Nephron (organoid): ENCODE results near the gene SUSD5.

Source experiments
- H3K27ac Mint-ChIP-seq, 3 experiments: 2 replicates each; pipeline ENCODE4 v1.8.0; 2020; ENCODE audit warnings: mixed read lengths in 3 of 3, mild to moderate bottlenecking in 2 of 3, moderate library complexity in 1 of 3
- H3K27me3 Mint-ChIP-seq: 2 replicates; pipeline ENCODE4 v1.8.0; 2021; ENCODE audit warnings: low read depth, mild to moderate bottlenecking, moderate library complexity, mixed read lengths
- H3K36me3 Mint-ChIP-seq: 2 replicates; pipeline ENCODE4 v1.8.0; 2020; ENCODE audit warnings: low read depth, mixed read lengths
- H3K4me1 Mint-ChIP-seq: 2 replicates; pipeline ENCODE4 v1.8.0; 2020; ENCODE audit warnings: mixed read lengths
- H3K4me3 Mint-ChIP-seq, 3 experiments: 2 replicates each; pipeline ENCODE4 v1.8.0; 2020; ENCODE audit warnings: mild to moderate bottlenecking in 3 of 3, mixed read lengths in 3 of 3, moderate library complexity in 2 of 3
- H3K9me3 Mint-ChIP-seq: 2 replicates; pipeline ENCODE4 v1.8.0; 2020; ENCODE audit warnings: mixed read lengths
- TF ChIP-seq, protein P1 (sequence below), 3 experiments: fragments of 200-600 bp; sonication (generic); IDR thresholded peaks; one replicate each; pipeline ENCODE4 v1.5.0; 2021; ENCODE audit warnings: antibody characterized with exemption in 3 of 3; ENCODE audit not compliant: unreplicated experiment in 3 of 3

The SUSD5 gene

DNA sequence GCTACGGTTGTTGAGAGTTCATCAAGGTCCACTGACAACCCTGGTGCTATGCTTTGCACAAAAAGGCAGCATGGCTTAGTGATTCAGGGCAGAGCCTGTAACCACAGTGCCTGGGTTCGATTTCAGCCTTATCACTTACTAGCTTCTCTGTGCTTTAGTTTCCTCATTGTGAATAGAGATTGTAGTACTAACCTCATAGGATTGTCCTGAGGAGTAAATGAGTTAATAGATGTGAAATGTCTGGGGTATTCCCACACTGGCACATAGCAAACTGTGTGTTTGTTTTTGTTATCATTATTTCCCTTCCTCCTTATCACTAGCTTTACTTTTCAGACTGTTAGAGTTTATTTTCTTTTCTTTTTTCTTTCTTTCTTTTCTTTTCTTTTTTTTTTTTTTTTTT is 88.5 kb downstream of the SUSD5 start:
- H3K9me3 Mint-ChIP-seq, result no peaks in the 10 kb centered on the region
- no peaks in the 10 kb centered on the region for H3K27me3 Mint-ChIP-seq
- no peaks in the 10 kb centered on the region for H3K4me1 Mint-ChIP-seq
- no peak overlapping the region for H3K27ac Mint-ChIP-seq
- TF ChIP-seq, protein P1, sequence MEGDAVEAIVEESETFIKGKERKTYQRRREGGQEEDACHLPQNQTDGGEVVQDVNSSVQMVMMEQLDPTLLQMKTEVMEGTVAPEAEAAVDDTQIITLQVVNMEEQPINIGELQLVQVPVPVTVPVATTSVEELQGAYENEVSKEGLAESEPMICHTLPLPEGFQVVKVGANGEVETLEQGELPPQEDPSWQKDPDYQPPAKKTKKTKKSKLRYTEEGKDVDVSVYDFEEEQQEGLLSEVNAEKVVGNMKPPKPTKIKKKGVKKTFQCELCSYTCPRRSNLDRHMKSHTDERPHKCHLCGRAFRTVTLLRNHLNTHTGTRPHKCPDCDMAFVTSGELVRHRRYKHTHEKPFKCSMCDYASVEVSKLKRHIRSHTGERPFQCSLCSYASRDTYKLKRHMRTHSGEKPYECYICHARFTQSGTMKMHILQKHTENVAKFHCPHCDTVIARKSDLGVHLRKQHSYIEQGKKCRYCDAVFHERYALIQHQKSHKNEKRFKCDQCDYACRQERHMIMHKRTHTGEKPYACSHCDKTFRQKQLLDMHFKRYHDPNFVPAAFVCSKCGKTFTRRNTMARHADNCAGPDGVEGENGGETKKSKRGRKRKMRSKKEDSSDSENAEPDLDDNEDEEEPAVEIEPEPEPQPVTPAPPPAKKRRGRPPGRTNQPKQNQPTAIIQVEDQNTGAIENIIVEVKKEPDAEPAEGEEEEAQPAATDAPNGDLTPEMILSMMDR (IDR thresholded peaks at IDR 0.05; ENCODE audit: unreplicated experiment in 3 of 3), result no peak
- peaks cover 45% of the 10 kb centered on the region for H3K36me3 Mint-ChIP-seq
- H3K4me3 Mint-ChIP-seq, result no peak overlapping the region

DNA sequence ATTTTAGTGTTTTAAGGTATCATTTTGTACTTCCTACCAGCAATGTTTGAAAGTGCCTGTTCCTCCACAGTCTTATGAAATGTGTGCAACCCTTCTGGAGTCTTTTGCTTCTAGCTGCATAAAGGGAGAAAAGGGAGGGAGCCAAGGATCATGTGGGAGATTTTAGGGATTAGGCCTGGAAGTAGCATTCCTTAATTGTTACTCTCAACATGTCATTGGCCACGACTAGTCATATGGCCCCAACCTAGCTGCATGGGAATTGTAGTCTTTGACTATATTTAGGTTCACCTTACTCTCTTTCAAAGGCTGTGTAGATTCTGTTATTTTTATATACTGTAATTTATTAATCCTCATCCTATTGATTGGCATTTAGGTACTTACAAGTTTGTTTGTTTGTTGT is 89.9 kb downstream of the SUSD5 start:
- Mint-ChIP-seq H3K9me3 (no peaks in the 10 kb centered on the region), H3K27me3 (no peaks in the 10 kb centered on the region), H3K27ac (no peak overlapping the region)

DNA sequence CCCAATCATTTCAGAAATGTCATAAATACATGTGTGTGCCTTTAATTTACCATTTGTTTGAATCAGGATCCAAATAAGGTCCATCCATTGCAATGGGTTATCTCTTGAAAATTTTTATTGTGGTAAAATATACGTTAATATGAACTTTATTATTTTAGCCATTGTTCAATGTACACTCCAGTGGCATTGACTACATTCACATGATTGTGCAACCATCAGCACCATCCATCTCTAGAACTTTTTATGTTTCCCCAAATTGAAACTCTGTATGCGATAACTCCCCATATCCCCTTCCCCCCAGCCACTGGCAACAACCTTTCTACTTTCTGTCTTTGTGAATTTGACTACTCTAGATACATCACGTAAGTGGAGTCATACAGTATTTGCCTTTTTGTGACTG is 92.8 kb downstream of the SUSD5 start:
- no peak overlapping the region for H3K27ac Mint-ChIP-seq
- no peak overlapping the region for H3K4me3 Mint-ChIP-seq
- H3K9me3 Mint-ChIP-seq, result no peaks in the 10 kb centered on the region

More for the DNA sequence above, 89.9 kb downstream of the SUSD5 start:
- Mint-ChIP-seq H3K4me3 (no peak overlapping the region), H3K4me1 (no peaks in the 10 kb centered on the region), H3K36me3 (peaks cover 46% of the 10 kb centered on the region)
- TF ChIP-seq, protein P1 (IDR thresholded peaks at IDR 0.05; ENCODE audit: unreplicated experiment in 3 of 3), result no peak

DNA sequence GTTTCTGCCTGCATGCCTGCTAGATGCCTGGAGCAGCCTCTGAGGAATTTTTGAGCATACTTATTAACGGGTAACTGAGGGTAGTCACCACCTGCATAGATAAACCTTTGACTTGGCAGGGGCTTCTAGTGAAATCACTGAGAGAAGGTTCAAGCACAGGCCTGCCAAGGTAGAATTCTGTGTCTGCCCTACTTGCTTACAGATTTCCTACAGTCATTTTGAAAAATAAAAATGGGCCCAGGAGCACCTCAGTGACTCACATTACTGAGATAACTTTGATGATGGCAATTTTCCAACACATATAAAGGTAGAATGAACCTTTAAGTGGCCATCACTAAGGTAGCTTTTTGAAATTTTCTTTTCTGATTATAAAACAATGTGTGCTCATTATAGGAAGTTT is 94.0 kb downstream of the SUSD5 start:
- Mint-ChIP-seq H3K27me3 (no peaks in the 10 kb centered on the region), H3K9me3 (no peaks in the 10 kb centered on the region), H3K27ac (no peak overlapping the region), H3K4me3 (no peak overlapping the region), H3K36me3 (peaks cover 56% of the 10 kb centered on the region), H3K4me1 (no peaks in the 10 kb centered on the region)
- TF ChIP-seq, protein P1 (IDR thresholded peaks at IDR 0.05; ENCODE audit: unreplicated experiment in 3 of 3), result no peak

More for the DNA sequence above, 92.8 kb downstream of the SUSD5 start:
- no peaks in the 10 kb centered on the region for H3K4me1 Mint-ChIP-seq
- no peaks in the 10 kb centered on the region for H3K27me3 Mint-ChIP-seq
- H3K36me3 Mint-ChIP-seq, result peaks cover 51% of the 10 kb centered on the region
- TF ChIP-seq, protein P1 (IDR thresholded peaks at IDR 0.05; ENCODE audit: unreplicated experiment in 3 of 3), result no peak

DNA sequence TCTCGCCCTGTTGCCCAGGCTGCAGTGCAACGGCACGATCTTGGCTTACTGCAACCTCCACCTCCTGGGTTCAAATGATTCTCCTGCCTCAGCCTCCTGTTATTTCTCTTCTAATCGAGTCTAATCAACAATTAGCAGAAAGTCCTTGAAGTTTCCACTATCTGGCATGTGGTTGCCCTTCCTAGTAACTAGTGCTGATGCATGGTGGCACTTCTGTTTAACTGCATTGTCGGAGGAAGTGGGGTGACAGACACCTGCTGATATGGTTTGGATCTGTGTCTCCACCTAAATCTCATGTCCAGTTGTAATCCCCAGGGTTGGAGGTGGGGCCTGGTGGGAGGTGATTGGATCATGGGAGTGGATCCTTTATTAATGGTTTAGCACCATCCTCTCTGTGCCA is 95.6 kb downstream of the SUSD5 start:
- Mint-ChIP-seq H3K36me3 (peaks cover 58% of the 10 kb centered on the region), H3K4me3 (no peak overlapping the region)
- TF ChIP-seq, protein P1 (IDR thresholded peaks at IDR 0.05; ENCODE audit: unreplicated experiment in 3 of 3), result no peak

DNA sequence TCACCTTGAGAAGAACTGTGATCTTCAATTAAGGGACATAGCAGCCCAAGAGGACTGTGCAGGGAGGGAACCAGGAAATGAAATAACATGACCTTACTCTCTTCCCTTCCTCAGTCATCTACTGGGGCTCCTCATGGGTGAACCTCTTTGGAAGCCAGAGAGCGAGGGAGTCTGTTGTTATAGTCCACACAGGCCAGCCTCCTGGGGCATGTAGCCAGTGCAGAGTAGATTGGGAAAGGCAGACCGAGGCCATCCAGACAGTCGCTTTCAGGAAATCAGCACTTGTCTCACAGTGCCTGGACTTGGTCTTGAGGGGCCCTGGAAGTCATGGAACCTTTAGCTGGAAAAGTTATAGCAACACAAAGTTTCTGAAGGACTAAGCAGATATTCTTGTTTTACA is 98.7 kb downstream of the SUSD5 start:
- no peak overlapping the region for H3K4me3 Mint-ChIP-seq
- H3K4me1 Mint-ChIP-seq, result peaks cover 16% of the 10 kb centered on the region
- H3K27ac Mint-ChIP-seq, result no peak overlapping the region
- no peaks in the 10 kb centered on the region for H3K27me3 Mint-ChIP-seq
- peaks cover 42% of the 10 kb centered on the region for H3K36me3 Mint-ChIP-seq
- TF ChIP-seq, protein P1 (IDR thresholded peaks at IDR 0.05; ENCODE audit: unreplicated experiment in 3 of 3), result no peak
- H3K9me3 Mint-ChIP-seq, result no peaks in the 10 kb centered on the region

More for the DNA sequence above, 95.6 kb downstream of the SUSD5 start:
- no peak overlapping the region for H3K27ac Mint-ChIP-seq
- H3K4me1 Mint-ChIP-seq, result no peaks in the 10 kb centered on the region
- no peaks in the 10 kb centered on the region for H3K9me3 Mint-ChIP-seq
- no peaks in the 10 kb centered on the region for H3K27me3 Mint-ChIP-seq
